CD4-positive, alpha-beta memory T cell (primary cell): ENCODE data around the gene PEPD. TPM values are rescaled to one million over a fixed set of nuclear protein-coding genes. Genes with fewer than 3 reads are reported as not detected.

ENCODE experiments used
- CTCF ChIA-PET: fragments of 350-600 bp; sonication (Branson Sonifier 250); formaldehyde crosslinking; loops from one replicate; lab custom pipeline; 2021; ENCODE audit warnings: inconsistent platforms; ENCODE audit not compliant: partially characterized antibody; lab: Charles Lee
- POLR2A ChIA-PET: fragments of 350-600 bp; sonication (Branson Sonifier 250); formaldehyde crosslinking; loops from one replicate; lab custom pipeline; 2021; ENCODE audit not compliant: partially characterized antibody; lab: Charles Lee
- DNase-seq, 5 donors: peaks; one replicate each; pipeline versions ENCODE4 v3.0.0 to v3.0.0-alpha.2; 2020 to 2022; ENCODE audit warnings: mixed read lengths in 1 of 5
- H3K27ac ChIP-seq: one replicate; pipeline ENCODE4 v1.7.0; 2013; ENCODE audit warnings: low read depth, low read length
- H3K27me3 ChIP-seq: 2 replicates; pipeline ENCODE4 v1.7.0; 2013; ENCODE audit warnings: mild to moderate bottlenecking, low read length, moderate library complexity; ENCODE audit not compliant: insufficient read depth
- H3K36me3 ChIP-seq: 2 replicates; pipeline ENCODE4 v1.7.0; 2013; ENCODE audit warnings: mild to moderate bottlenecking, low read length, moderate library complexity; ENCODE audit not compliant: insufficient read depth
- H3K4me1 ChIP-seq: 2 replicates; pipeline ENCODE4 v1.7.0; 2013; ENCODE audit warnings: mild to moderate bottlenecking, low read length, moderate library complexity; ENCODE audit not compliant: insufficient read depth
- H3K4me3 ChIP-seq, 2 donors: one replicate each; pipeline ENCODE4 v1.7.0; 2013; ENCODE audit warnings: low read length in 2 of 2, mild to moderate bottlenecking in 1 of 2
- H3K9me3 ChIP-seq, 2 donors: one replicate each; pipeline ENCODE4 v1.7.0; 2013; ENCODE audit warnings: low read length in 2 of 2, control low read depth in 1 of 2; ENCODE audit not compliant: control insufficient read depth in 1 of 2
- H3K27ac Mint-ChIP-seq, 7 donors: one replicate each; pipeline ENCODE4 v1.8.0; 2020 to 2021; ENCODE audit warnings: mixed read lengths in 7 of 7, mild to moderate bottlenecking in 6 of 7, inconsistent platforms in 3 of 7, moderate library complexity in 3 of 7
- H3K27me3 Mint-ChIP-seq, 2 donors: one replicate each; pipeline ENCODE4 v1.8.0; 2020 to 2021; ENCODE audit warnings: mixed read lengths in 2 of 2
- H3K36me3 Mint-ChIP-seq, 2 donors: one replicate each; pipeline ENCODE4 v1.8.0; 2020 to 2021; ENCODE audit warnings: mixed read lengths in 2 of 2, inconsistent platforms in 1 of 2, mild to moderate bottlenecking in 1 of 2
- H3K4me1 Mint-ChIP-seq, 4 donors: one replicate each; pipeline ENCODE4 v1.8.0; 2020 to 2021; ENCODE audit warnings: mixed read lengths in 4 of 4, mild to moderate bottlenecking in 1 of 4
- H3K4me3 Mint-ChIP-seq, 8 donors: one replicate each; pipeline ENCODE4 v1.8.0; 2020 to 2021; ENCODE audit warnings: mixed read lengths in 8 of 8, mild to moderate bottlenecking in 7 of 8, moderate library complexity in 6 of 8, inconsistent platforms in 3 of 8
- H3K9me3 Mint-ChIP-seq, 8 donors: one replicate each; pipeline ENCODE4 v1.8.0; 2020 to 2021; ENCODE audit warnings: mixed read lengths in 8 of 8, mild to moderate bottlenecking in 5 of 8, inconsistent platforms in 3 of 8, moderate library complexity in 1 of 8
- intact Hi-C: fragments of 100-400 bp; cut with micrococcal nuclease; formaldehyde crosslinking; loops from one replicate; pipeline ENCODE4 v1.15.1; 2023
- polyA plus RNA-seq, 2 donors: library from polyadenylated mRNA; unstranded; fragments of 300-500 nt; fragmentation: Illumina TruSeq; gene quantifications; one replicate each; pipeline ENCODE4 v1.2.3, GENCODE V29; 2021
- total RNA-seq, 2 experiments: library from RNA; stranded (reverse); gene quantifications; one replicate each; pipeline ENCODE4 v1.2.3, GENCODE V29; 2021

Gene PEPD
- total and polyA plus RNA-seq, 4 experiments from 2014 or later = 27.6 to 213 (median 77.8) TPM

DNA sequence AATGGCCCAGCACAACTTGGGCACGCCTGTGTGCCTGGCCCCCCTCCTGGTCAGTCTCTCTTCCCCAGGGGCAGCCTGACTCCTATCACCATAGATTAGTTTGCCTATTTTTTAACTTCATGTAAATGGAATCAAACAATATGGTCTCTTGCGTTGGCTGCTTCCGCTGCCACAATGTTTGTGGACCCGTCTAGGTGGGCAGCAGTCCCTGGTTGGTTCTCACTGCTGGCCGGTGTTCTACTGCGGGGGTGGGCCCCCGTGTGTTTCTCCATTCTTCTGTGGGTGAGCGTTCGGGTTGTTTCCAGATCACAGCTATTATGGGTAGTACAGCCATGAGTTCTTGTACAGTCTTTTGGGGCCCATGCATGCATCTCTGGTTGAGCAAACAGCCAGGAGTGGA is 100.8 kb downstream of the PEPD start:
- POLR2A ChIA-PET = no interaction called here
- H3K36me3 ChIP-seq = no peaks in the 10 kb centered on the region
- H3K9me3 Mint-ChIP-seq = no peaks in the 10 kb centered on the region
- peak overlapping the region in 1 of 7 donors; percentile 7 for H3K27ac Mint-ChIP-seq
- H3K4me1 ChIP-seq = peaks cover 6% of the 10 kb centered on the region
- no peaks in the 10 kb centered on the region for H3K27me3 Mint-ChIP-seq
- H3K36me3 Mint-ChIP-seq = no peaks in the 10 kb centered on the region
- no peak overlapping the region for H3K4me3 ChIP-seq
- H3K4me1 Mint-ChIP-seq = peaks cover 2 to 11% (median 5%) of the 10 kb centered on the region in 4 donors
- no peaks in the 10 kb centered on the region for H3K27me3 ChIP-seq
- intact Hi-C loops = no loop called here
- H3K9me3 ChIP-seq = no peaks in the 10 kb centered on the region
- no peak overlapping the region for H3K27ac ChIP-seq
- H3K4me3 Mint-ChIP-seq = no peak overlapping the region
- no peak for DNase-seq
- CTCF ChIA-PET = interaction anchor here (10.1 kb wide), 1 partner anchor 9 kb away, joined by 58 read pairs; no protein-coding TSS in a partner anchor

DNA sequence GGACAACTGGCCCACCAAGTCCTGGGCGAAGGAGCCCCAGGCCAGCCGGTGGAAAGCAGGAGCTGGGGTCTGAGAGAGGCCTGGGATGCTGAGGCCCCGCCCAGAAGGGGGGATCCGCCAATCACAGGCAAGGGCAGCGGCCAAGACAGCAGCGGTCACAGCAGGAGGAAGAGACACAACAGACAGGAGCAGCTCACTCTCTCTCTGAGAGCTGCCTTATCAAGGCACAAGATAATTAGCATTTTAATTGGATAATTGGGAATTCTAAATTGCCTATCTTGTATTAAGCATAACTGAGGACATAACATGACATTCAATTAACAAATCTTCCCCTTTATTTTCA is 101.8 kb downstream of the PEPD start:
- Histone ChIP-seq H3K4me3 (no peak overlapping the region), H3K27ac (no peak overlapping the region), H3K9me3 (no peaks in the 10 kb centered on the region), H3K4me1 (peaks cover 6% of the 10 kb centered on the region), H3K36me3 (no peaks in the 10 kb centered on the region), H3K27me3 (no peaks in the 10 kb centered on the region)
- Mint-ChIP-seq H3K27ac (no peak overlapping the region), H3K36me3 (no peaks in the 10 kb centered on the region), H3K9me3 (no peaks in the 10 kb centered on the region), H3K27me3 (no peaks in the 10 kb centered on the region), H3K4me1 (peaks cover 2 to 11% (median 5%) of the 10 kb centered on the region in 4 donors), H3K4me3 (no peak overlapping the region)
- POLR2A ChIA-PET = no interaction called here
- intact Hi-C loops = no loop called here
- no peak for DNase-seq
- CTCF ChIA-PET = interaction anchor here (10.1 kb wide), 1 partner anchor 10 kb away, joined by 58 read pairs; no protein-coding TSS in a partner anchor

DNA sequence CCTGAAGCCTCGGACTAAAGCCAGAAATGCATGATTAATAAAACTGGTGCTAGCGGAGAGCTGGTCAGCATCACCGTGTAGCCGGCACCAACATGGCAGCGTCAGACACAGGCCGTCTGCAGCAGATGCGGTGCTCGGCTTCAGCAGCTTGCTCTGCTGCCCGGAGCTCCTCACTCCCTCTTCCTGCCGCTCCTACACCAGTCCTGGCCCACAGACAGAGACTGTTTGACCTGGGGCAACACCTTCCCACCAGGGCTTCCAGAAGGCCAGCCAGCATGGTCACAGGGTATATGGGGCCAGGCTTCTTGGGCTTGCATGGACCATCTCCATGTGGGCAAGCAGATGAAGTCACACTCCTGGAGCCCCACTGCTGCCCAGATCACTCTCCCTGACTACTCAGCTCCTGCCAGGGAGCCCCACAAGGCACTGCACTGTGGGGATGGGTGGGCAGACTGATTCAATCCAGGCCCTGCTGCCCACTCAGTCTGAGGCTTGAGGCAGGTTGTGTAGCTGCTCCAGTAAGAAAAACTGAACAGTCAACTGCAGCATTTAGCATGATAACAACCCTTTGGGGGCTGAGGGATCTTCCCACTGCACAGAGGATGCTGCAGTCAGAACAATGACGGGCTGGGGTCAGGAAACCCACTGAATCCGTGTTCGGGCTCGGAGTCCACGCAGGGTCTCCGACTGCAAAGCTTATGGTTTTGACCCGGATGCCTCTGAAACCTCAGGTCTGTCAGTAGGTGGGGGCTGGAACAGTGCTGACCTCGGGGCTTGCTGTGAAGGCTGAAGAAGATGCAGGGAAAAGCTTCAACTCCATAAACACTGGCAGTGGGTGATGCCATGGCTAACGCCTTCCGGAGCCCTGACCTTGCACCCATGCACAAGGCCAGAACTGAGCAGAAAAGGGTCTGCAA is 102.5 kb downstream of the PEPD start:
- intact Hi-C loops = no loop called here
- no peaks in the 10 kb centered on the region for H3K9me3 ChIP-seq
- no peak for DNase-seq
- Mint-ChIP-seq H3K9me3 (no peaks in the 10 kb centered on the region), H3K4me3 (no peak overlapping the region), H3K36me3 (no peaks in the 10 kb centered on the region), H3K27ac (no peak overlapping the region), H3K4me1 (peaks cover 2 to 11% (median 5%) of the 10 kb centered on the region in 4 donors), H3K27me3 (no peaks in the 10 kb centered on the region)
- no peaks in the 10 kb centered on the region for H3K27me3 ChIP-seq
- H3K27ac ChIP-seq = no peak overlapping the region
- peaks cover 6% of the 10 kb centered on the region for H3K4me1 ChIP-seq
- H3K4me3 ChIP-seq = no peak overlapping the region
- POLR2A ChIA-PET = no interaction called here
- no peaks in the 10 kb centered on the region for H3K36me3 ChIP-seq
- CTCF ChIA-PET = interaction anchor here (1.1 to 10.1 kb wide), 2 partner anchors 11 kb away, joined by 3 to 58 read pairs; no protein-coding TSS in a partner anchor

DNA sequence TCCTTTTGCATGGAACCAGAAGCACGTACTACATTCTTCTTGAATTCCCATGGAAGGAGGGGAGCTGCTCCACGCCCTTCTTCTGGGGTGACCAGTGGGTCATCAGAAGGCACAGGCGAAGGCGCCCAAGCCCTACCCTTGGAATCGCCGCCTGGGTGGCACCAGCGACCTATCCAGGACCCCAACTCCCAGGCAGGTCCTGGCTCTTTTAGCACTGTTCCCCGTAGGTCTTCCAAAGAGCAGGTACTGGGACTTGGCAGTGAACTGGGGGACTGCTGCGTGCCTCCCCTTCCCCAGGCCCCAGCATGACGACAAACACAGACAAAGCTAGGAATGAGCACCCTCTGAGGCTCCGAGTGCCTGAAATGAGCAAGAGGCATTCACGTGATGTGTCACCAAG is 103.1 kb downstream of the PEPD start:
- H3K9me3 ChIP-seq = no peaks in the 10 kb centered on the region
- Mint-ChIP-seq H3K4me3 (no peak overlapping the region), H3K36me3 (no peaks in the 10 kb centered on the region), H3K4me1 (peaks cover 2 to 11% (median 5%) of the 10 kb centered on the region in 4 donors), H3K27me3 (no peaks in the 10 kb centered on the region), H3K9me3 (no peaks in the 10 kb centered on the region), H3K27ac (no peak overlapping the region)
- no peak for DNase-seq
- no peak overlapping the region for H3K4me3 ChIP-seq
- intact Hi-C loops = no loop called here
- H3K27me3 ChIP-seq = no peaks in the 10 kb centered on the region
- no peak overlapping the region for H3K27ac ChIP-seq
- H3K4me1 ChIP-seq = peaks cover 6% of the 10 kb centered on the region
- H3K36me3 ChIP-seq = no peaks in the 10 kb centered on the region
- POLR2A ChIA-PET = no interaction called here
- CTCF ChIA-PET = interaction anchor here (1.1 to 10.1 kb wide), 3 partner anchors 10 to 12 kb away, joined by 3 to 58 read pairs (median 6); no protein-coding TSS in a partner anchor

DNA sequence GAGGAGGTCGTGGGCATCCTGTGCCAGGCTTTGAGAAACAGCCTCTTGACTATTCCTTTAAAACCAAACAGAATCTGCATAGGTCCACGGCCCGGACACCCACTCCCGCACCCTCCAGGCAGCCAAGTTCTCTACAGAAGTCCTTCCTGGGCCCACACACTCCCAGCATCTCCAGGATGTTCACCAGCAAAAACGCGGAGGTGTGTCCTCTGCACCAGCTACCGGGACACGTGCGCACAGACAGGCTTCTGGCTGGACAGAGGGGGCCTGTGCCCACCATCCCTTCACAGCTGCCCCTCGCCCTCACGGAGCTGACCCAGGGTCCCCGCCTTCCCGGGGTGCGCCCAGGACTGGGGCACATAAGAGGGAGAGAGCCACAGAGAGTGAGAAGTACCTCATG is 103.8 kb downstream of the PEPD start:
- H3K4me1 Mint-ChIP-seq = peaks cover 2 to 14% (median 5%) of the 10 kb centered on the region in 4 donors
- Histone ChIP-seq H3K27ac (no peak overlapping the region), H3K4me3 (no peak overlapping the region), H3K4me1 (peaks cover 6% of the 10 kb centered on the region), H3K9me3 (no peaks in the 10 kb centered on the region), H3K27me3 (no peaks in the 10 kb centered on the region), H3K36me3 (no peaks in the 10 kb centered on the region)
- no peaks in the 10 kb centered on the region for H3K36me3 Mint-ChIP-seq
- POLR2A ChIA-PET = no interaction called here
- H3K4me3 Mint-ChIP-seq = no peak overlapping the region
- H3K27me3 Mint-ChIP-seq = no peaks in the 10 kb centered on the region
- H3K27ac Mint-ChIP-seq = no peak overlapping the region
- DNase-seq = no peak
- CTCF ChIA-PET = interaction anchor here (1.1 to 10.1 kb wide), 5 partner anchors 11 to 355 kb away, joined by 4 to 58 read pairs (median 7); no protein-coding TSS in a partner anchor
- no peaks in the 10 kb centered on the region for H3K9me3 Mint-ChIP-seq
- intact Hi-C loops = no loop called here

DNA sequence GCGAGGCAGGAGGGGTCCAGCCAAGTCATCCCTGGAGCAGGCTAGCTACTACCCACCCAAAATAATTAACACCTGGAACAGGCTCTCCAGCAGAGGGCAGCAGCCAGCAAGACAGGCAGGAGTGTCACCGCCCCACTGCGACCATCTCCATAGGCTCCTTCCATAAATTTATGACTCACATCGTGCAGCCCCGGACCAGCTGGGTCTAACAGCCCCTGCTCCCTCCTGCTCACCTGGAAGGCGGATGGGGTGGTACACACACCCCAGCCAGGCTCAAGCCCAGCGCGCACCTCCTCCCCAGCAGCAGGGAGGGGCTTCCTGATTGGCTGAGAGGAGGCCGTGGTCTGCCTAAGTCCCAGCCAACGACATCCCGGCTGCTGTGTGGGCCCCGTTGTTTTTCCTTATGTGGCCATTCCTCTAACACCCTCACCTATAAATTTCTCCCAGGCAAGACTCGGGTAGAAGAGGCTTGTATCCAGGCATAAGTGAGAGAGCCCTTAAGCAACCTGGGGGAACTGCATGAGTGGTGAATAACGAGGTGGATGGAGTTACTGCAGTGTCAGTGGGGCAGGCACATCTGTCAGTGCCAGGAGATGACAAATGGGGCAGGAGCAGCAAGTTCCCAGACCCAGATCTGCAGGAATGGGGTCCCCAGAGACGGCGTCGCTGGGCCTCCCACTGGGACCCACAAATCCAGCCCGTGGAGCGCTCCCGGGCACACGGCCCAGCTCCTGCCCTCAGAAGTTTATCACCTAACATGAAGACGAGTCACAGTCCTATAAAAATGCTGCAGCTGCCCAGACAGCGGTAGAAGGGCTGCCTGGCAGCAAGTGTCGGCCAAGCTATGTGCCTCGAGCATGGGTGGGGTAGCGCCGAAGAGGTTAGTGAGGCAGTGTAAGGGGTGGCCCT is 105.0 kb downstream of the PEPD start:
- intact Hi-C loops = no loop called here
- peaks cover 2 to 17% (median 5%) of the 10 kb centered on the region in 4 donors for H3K4me1 Mint-ChIP-seq
- Histone ChIP-seq H3K27me3 (no peaks in the 10 kb centered on the region), H3K4me1 (peaks cover 6% of the 10 kb centered on the region), H3K9me3 (no peaks in the 10 kb centered on the region), H3K4me3 (peak overlapping the region in 1 of 2 donors; percentile 8), H3K27ac (no peak overlapping the region), H3K36me3 (no peaks in the 10 kb centered on the region)
- H3K9me3 Mint-ChIP-seq = no peaks in the 10 kb centered on the region
- peak overlapping the region in 1 of 7 donors; percentile 19 for H3K27ac Mint-ChIP-seq
- peak overlapping the region in 7 of 8 donors; percentile 19 to 81 (median 62) for H3K4me3 Mint-ChIP-seq
- ChIA-PET CTCF (interaction anchor here (0.6 to 10.1 kb wide), 24 partner anchors 8 to 1058 kb away, joined by 3 to 58 read pairs (median 3); no protein-coding TSS in a partner anchor), POLR2A (interaction anchor here (1.6 kb wide), 1 partner anchor 14 kb away, joined by 4 read pairs; no protein-coding TSS in a partner anchor)
- H3K27me3 Mint-ChIP-seq = no peaks in the 10 kb centered on the region
- no peaks in the 10 kb centered on the region for H3K36me3 Mint-ChIP-seq
- DNase-seq = peak; percentile 48 to 65 (median 60)
